Choroid plexus epithelial cell (primary cell): Measurements from ENCODE around the gene NUP133.

Experiments used
- DNase-seq: peaks from one replicate; pipeline ENCODE4 v3.0.0-alpha.2; 2010; ENCODE audit warnings: low read depth
- H3K4me3 ChIP-seq: 2 replicates; pipeline ENCODE4 v1.5.1; 2011; ENCODE audit warnings: low read depth, mild to moderate bottlenecking, control low read depth, low read length, moderate library complexity
- CTCF ChIP-seq: conservative IDR thresholded peaks from 2 replicates; pipeline ENCODE4 v1.5.1; 2011; ENCODE audit warnings: low read depth, mild to moderate bottlenecking, control low read depth, inconsistent platforms, low read length, moderate library complexity

The NUP133 gene

GRCh38 chr1:229438021-229438420 is 70.1 kb downstream of the NUP133 start:
- no peak overlapping the region for H3K4me3 ChIP-seq
- no peak for TF ChIP-seq CTCF
- DNase-seq = no peak

- H3K4me3 ChIP-seq = no peak overlapping the region
- DNase-seq = no peak
- no peak for TF ChIP-seq CTCF
Observed at GRCh38 chr1:229437443-229437842, 70.7 kb downstream of the NUP133 start.

- no peak for TF ChIP-seq CTCF
- no peak overlapping the region for H3K4me3 ChIP-seq
- DNase-seq = no peak
Observed at GRCh38 chr1:229436201-229436600, 71.9 kb downstream of the NUP133 start.

- no peak for TF ChIP-seq CTCF
- no peak for DNase-seq
- H3K4me3 ChIP-seq = no peak overlapping the region
Observed at GRCh38 chr1:229434641-229435051, 73.5 kb downstream of the NUP133 start.

- H3K4me3 ChIP-seq = no peak within 1 kb of the TSS
- TF ChIP-seq CTCF = no peak
- no peak for DNase-seq
Observed at GRCh38 chr1:229434005-229434640, 74.0 kb downstream of the NUP133 start, which contains the start of gene ACTA1. Gene ACTA1, minus strand, starts transcription at chr1:229434094. Its CDS starts 979 bp downstream, at chr1:229433115.

- no peak overlapping the region for H3K4me3 ChIP-seq
- no peak for TF ChIP-seq CTCF
- DNase-seq = no peak
Observed at GRCh38 chr1:229433364-229434004, 74.7 kb downstream of the NUP133 start.

GRCh38 chr1:229432905-229433304 is 75.2 kb downstream of the NUP133 start:
- no peak for TF ChIP-seq CTCF
- DNase-seq = no peak
- H3K4me3 ChIP-seq = no peak overlapping the region
